Esophagus squamous epithelium (tissue), 4 donors: ENCODE measurements around the gene SHISA8.

Experiments used
- POLR2A ChIP-seq, 4 donors: fragments of 450-650 bp; IDR thresholded peaks; one replicate each; pipeline ENCODE4 v1.6.1; 2017; ENCODE audit warnings: antibody characterized with exemption in 4 of 4, mild to moderate bottlenecking in 4 of 4, moderate library complexity in 3 of 4
- TF ChIP-seq, protein P1 (sequence below), 6 experiments: fragments of 450-650 bp in 4 of 6; fragments of 200-600 bp in 2 of 6; sonication (generic) in 2 of 6; IDR thresholded peaks; one replicate each; pipeline ENCODE4 v1.5.1; 2016 to 2019; ENCODE audit warnings: antibody characterized with exemption in 6 of 6, mild to moderate bottlenecking in 4 of 6, moderate library complexity in 4 of 6

- TF ChIP-seq, protein P1, sequence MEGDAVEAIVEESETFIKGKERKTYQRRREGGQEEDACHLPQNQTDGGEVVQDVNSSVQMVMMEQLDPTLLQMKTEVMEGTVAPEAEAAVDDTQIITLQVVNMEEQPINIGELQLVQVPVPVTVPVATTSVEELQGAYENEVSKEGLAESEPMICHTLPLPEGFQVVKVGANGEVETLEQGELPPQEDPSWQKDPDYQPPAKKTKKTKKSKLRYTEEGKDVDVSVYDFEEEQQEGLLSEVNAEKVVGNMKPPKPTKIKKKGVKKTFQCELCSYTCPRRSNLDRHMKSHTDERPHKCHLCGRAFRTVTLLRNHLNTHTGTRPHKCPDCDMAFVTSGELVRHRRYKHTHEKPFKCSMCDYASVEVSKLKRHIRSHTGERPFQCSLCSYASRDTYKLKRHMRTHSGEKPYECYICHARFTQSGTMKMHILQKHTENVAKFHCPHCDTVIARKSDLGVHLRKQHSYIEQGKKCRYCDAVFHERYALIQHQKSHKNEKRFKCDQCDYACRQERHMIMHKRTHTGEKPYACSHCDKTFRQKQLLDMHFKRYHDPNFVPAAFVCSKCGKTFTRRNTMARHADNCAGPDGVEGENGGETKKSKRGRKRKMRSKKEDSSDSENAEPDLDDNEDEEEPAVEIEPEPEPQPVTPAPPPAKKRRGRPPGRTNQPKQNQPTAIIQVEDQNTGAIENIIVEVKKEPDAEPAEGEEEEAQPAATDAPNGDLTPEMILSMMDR (IDR thresholded peaks at IDR 0.05): no peak
- no peak for TF ChIP-seq POLR2A (IDR thresholded peaks at IDR 0.05)
These were observed 29.8 kb downstream of the SHISA8 start for GRCh38 chr22:41885116-41885515.
